GM12872 (cell line): ENCODE data around the gene PAK1.

ENCODE experiments used
- CTCF ChIP-seq: IDR thresholded peaks from 3 replicates; pipeline ENCODE4 v1.5.1; 2011; ENCODE audit warnings: low read depth, mild to moderate bottlenecking, low read length, moderate library complexity; ENCODE audit not compliant: insufficient read depth

Gene PAK1

GRCh38 chr11:77502346-77502905, 28.5 kb upstream of the PAK1 start:
- TF ChIP-seq CTCF = no peak

- TF ChIP-seq CTCF = no peak
Observed at GRCh38 chr11:77501758-77502157, 27.9 kb upstream of the PAK1 start.

GRCh38 chr11:77497368-77497767, 23.5 kb upstream of the PAK1 start:
- TF ChIP-seq CTCF = no peak

GRCh38 chr11:77495526-77495925, 21.6 kb upstream of the PAK1 start:
- TF ChIP-seq CTCF = no peak

GRCh38 chr11:77487790-77488189, 13.9 kb upstream of the PAK1 start:
- no peak for TF ChIP-seq CTCF

GRCh38 chr11:77479746-77480352, 6.0 kb upstream of the PAK1 start:
- TF ChIP-seq CTCF = no peak

GRCh38 chr11:77475206-77475605, 1.3 kb upstream of the PAK1 start:
- TF ChIP-seq CTCF = no peak

- no peak for TF ChIP-seq CTCF
Observed at GRCh38 chr11:77474684-77475060, 778 bp upstream of the PAK1 start.
